Choroid plexus epithelial cell (primary cell): Measurements from ENCODE around the gene HMGCS2.

Experiments used
- DNase-seq: peaks from one replicate; pipeline ENCODE4 v3.0.0-alpha.2; 2010; ENCODE audit warnings: low read depth
- H3K4me3 ChIP-seq: 2 replicates; pipeline ENCODE4 v1.5.1; 2011; ENCODE audit warnings: low read depth, mild to moderate bottlenecking, control low read depth, low read length, moderate library complexity
- CTCF ChIP-seq: conservative IDR thresholded peaks from 2 replicates; pipeline ENCODE4 v1.5.1; 2011; ENCODE audit warnings: low read depth, mild to moderate bottlenecking, control low read depth, inconsistent platforms, low read length, moderate library complexity

The HMGCS2 gene

GRCh38 chr1:119768778-119769177, at the start of gene HMGCS2:
Gene HMGCS2 (minus strand): TSS chr1:119768905. CDS start chr1:119768844, 61 bp downstream.
- DNase-seq: no peak
- TF ChIP-seq CTCF: no peak
- no peak within 1 kb of the TSS for H3K4me3 ChIP-seq

- no peak for TF ChIP-seq CTCF
- no peak overlapping the region for H3K4me3 ChIP-seq
- no peak for DNase-seq
Measured at GRCh38 chr1:119818181-119818580, 49.5 kb upstream of the HMGCS2 start.

GRCh38 chr1:119816407-119816806, 47.7 kb upstream of the HMGCS2 start:
- peak; percentile 31 for DNase-seq
- no peak overlapping the region for H3K4me3 ChIP-seq
- TF ChIP-seq CTCF: no peak

- no peak for DNase-seq
- H3K4me3 ChIP-seq: no peak overlapping the region
- TF ChIP-seq CTCF: no peak
Measured at GRCh38 chr1:119815928-119816327, 47.2 kb upstream of the HMGCS2 start.

GRCh38 chr1:119815361-119815760, 46.7 kb upstream of the HMGCS2 start:
- no peak overlapping the region for H3K4me3 ChIP-seq
- DNase-seq: no peak
- TF ChIP-seq CTCF: no peak

- TF ChIP-seq CTCF: no peak
- no peak overlapping the region for H3K4me3 ChIP-seq
Measured at GRCh38 chr1:119814288-119814687, 45.6 kb upstream of the HMGCS2 start.

GRCh38 chr1:119811985-119812557, 43.4 kb upstream of the HMGCS2 start:
- no peak overlapping the region for H3K4me3 ChIP-seq
- no peak for TF ChIP-seq CTCF
- no peak for DNase-seq

More at GRCh38 chr1:119814288-119814687, 45.6 kb upstream of the HMGCS2 start:
- DNase-seq: no peak
